ENCODE measurements around the gene CASP2. TPM values are rescaled to one million over a fixed set of nuclear protein-coding genes. Genes with fewer than 3 reads are reported as not detected.

The CASP2 gene
- polyA plus RNA-seq, 1 of the 3 experiments (the other 2 are of a cell fraction), result 19.7 TPM

- Histone ChIP-seq H3K4me1 (ENCODE audit: control insufficient read depth in 1 of 2, insufficient read depth in 2 of 2, low read depth in 1 of 2, low read length in 1 of 2) (peaks cover 5 to 9% of the 10 kb centered on the region in 2 experiments; a peak in 2 of 4 replicates), H2AFZ (ENCODE audit: low read depth) (no peak overlapping the region), H3K9me3 (no peaks in the 10 kb centered on the region), H3K4me2 (no peak overlapping the region), H3F3A (replicated peaks; ENCODE audit: insufficient read depth) (no peaks in the 10 kb centered on the region), H3K79me2 (ENCODE audit: insufficient read depth) (no peaks in the 10 kb centered on the region), H3K9ac (no peak overlapping the region), H3K27ac (ENCODE audit: low read depth in 2 of 2, low read length in 1 of 2) (no peak overlapping the region), H4K20me1 (ENCODE audit: insufficient read depth) (no peaks in the 10 kb centered on the region), H3K4me3 (ENCODE audit: low read depth in 2 of 2, low read length in 1 of 2) (no peak overlapping the region), H3K9me2 (no peaks in the 10 kb centered on the region), H3K27me3 (ENCODE audit: insufficient read depth) (no peaks in the 10 kb centered on the region), H3K36me3 (replicated peaks in 1 of 2; ENCODE audit: control insufficient read depth in 1 of 2, insufficient read depth in 2 of 2, low read length in 1 of 2) (no peaks in the 10 kb centered on the region)
- DNase-seq, result no peak
- CTCF ChIA-PET, result interaction anchor here (1.2 to 2.3 kb wide), 2 partner anchors 23 to 99 kb away, joined by 4 to 6 read pairs; no protein-coding TSS in a partner anchor
- POLR2A ChIA-PET, result no interaction called here
- no peak for TF ChIP-seq JUND (IDR thresholded peaks at IDR 0.05)
- no peak for TF ChIP-seq FOSL2 (IDR thresholded peaks at IDR 0.05; ENCODE audit: borderline replicate concordance, low read depth)
- no peak for TF ChIP-seq RXRA (IDR thresholded peaks at IDR 0.05; ENCODE audit: borderline replicate concordance, low read depth)
- no peak for TF ChIP-seq CHD2 (IDR thresholded peaks at IDR 0.05; ENCODE audit: low read length, partially characterized antibody)
- TF ChIP-seq RAD21 (IDR thresholded peaks at IDR 0.05; ENCODE audit: low read length), result no peak
- no peak for TF ChIP-seq USF2 (IDR thresholded peaks at IDR 0.05; ENCODE audit: borderline replicate concordance, low read depth, low read length)
- 95% methylated on average over 2 of the region's 2 CpGs for WGBS (ENCODE audit: low lambda C conversion rate)
Observed at GRCh38 chr7:143281529-143281928, 6.6 kb upstream of the CASP2 start.

GRCh38 chr7:143282124-143282523, 6.0 kb upstream of the CASP2 start:
- Histone ChIP-seq H3K4me3 (ENCODE audit: low read depth in 2 of 2, low read length in 1 of 2) (no peak overlapping the region), H3K9me2 (no peaks in the 10 kb centered on the region), H3K27ac (ENCODE audit: low read depth in 2 of 2, low read length in 1 of 2) (no peak overlapping the region), H3K4me1 (ENCODE audit: control insufficient read depth in 1 of 2, insufficient read depth in 2 of 2, low read depth in 1 of 2, low read length in 1 of 2) (peaks cover 5 to 9% of the 10 kb centered on the region in 2 experiments; a peak in 2 of 4 replicates), H3K9ac (no peak overlapping the region), H3K9me3 (no peaks in the 10 kb centered on the region), H2AFZ (ENCODE audit: low read depth) (no peak overlapping the region), H3K27me3 (ENCODE audit: insufficient read depth) (no peaks in the 10 kb centered on the region), H3K79me2 (ENCODE audit: insufficient read depth) (no peaks in the 10 kb centered on the region), H3F3A (replicated peaks; ENCODE audit: insufficient read depth) (no peaks in the 10 kb centered on the region), H3K4me2 (no peak overlapping the region), H4K20me1 (ENCODE audit: insufficient read depth) (no peaks in the 10 kb centered on the region), H3K36me3 (replicated peaks in 1 of 2; ENCODE audit: control insufficient read depth in 1 of 2, insufficient read depth in 2 of 2, low read length in 1 of 2) (no peaks in the 10 kb centered on the region)
- 91% methylated on average over 8 of the region's 8 CpGs for WGBS (ENCODE audit: low lambda C conversion rate)
- TF ChIP-seq NFIC (IDR thresholded peaks at IDR 0.05; ENCODE audit: borderline replicate concordance) (no peak), MEF2A (IDR thresholded peaks at IDR 0.05; ENCODE audit: borderline replicate concordance, low read depth) (no peak), TEAD4 (IDR thresholded peaks at IDR 0.05; ENCODE audit: borderline replicate concordance, insufficient read depth) (no peak), ELF1 (IDR thresholded peaks at IDR 0.05) (no peak), REST (IDR thresholded peaks at IDR 0.05; ENCODE audit: low read depth, low read length) (no peak), YY1 (IDR thresholded peaks at IDR 0.05; ENCODE audit: low read depth) (no peak), FOXM1 (IDR thresholded peaks at IDR 0.05; ENCODE audit: low read depth) (no peak), TCF12 (IDR thresholded peaks at IDR 0.05) (no peak), RXRA (IDR thresholded peaks at IDR 0.05; ENCODE audit: borderline replicate concordance, low read depth) (no peak), ZBTB33 (IDR thresholded peaks at IDR 0.05; ENCODE audit: borderline replicate concordance, low read depth) (no peak), PBX3 (IDR thresholded peaks at IDR 0.05) (no peak), EP300 (IDR thresholded peaks at IDR 0.05; ENCODE audit: borderline replicate concordance in 1 of 2, low read depth in 1 of 2, low read length in 1 of 2) (no peak)
- CTCF ChIA-PET, result interaction anchor here (1.2 kb wide), 1 partner anchor 23 kb away, joined by 4 read pairs; no protein-coding TSS in a partner anchor
- POLR2A ChIA-PET, result no interaction called here
- no peak for DNase-seq

All from SK-N-SH (cell line).